GM12878 (cell line): ENCODE results near the gene SLC39A13. TPM values are rescaled to one million over a fixed set of nuclear protein-coding genes. Genes with fewer than 3 reads are reported as not detected.

Experiments
- ATAC-seq: fragments of 200-7000 bp; cut with Tn5 transposase; 3 replicates; pipeline ENCODE4 v1.9.1; 2020; ENCODE audit warnings: mild to moderate bottlenecking, moderate library complexity
- BruUV-seq: library from RNA; stranded (reverse); fragments of 400-500 nt; replicated peaks from 2 replicates; lab custom pipeline; 2021; lab: Mats Ljungman, UMichigan
- CTCF ChIA-PET: fragments of 300-600 bp; sonication (Branson Sonifier 250); formaldehyde crosslinking; extraction: SDS; loops from one replicate; lab custom pipeline; 2021; ENCODE audit warnings: inconsistent platforms; lab: Yijun Ruan, JAX
- POLR2A ChIA-PET: fragments of 350-600 bp; formaldehyde crosslinking; extraction: SDS; loops from one replicate; lab custom pipeline; 2021; ENCODE audit warnings: inconsistent platforms; lab: Charles Lee
- RAD21 ChIA-PET: fragments of 300-600 bp; sonication (Branson Sonifier 250); formaldehyde crosslinking; loops from one replicate; lab custom pipeline; 2023; ENCODE audit warnings: antibody characterized with exemption; ENCODE audit not compliant: unreplicated experiment; lab: Charles Lee
- SMC1A ChIA-PET: fragments of 300-600 bp; sonication (Branson Sonifier 250); formaldehyde crosslinking; loops from one replicate; lab custom pipeline; 2023; ENCODE audit not compliant: unreplicated experiment, uncharacterized antibody; lab: Charles Lee
- DNase-seq: peaks from one replicate; pipeline ENCODE4 v3.0.0-alpha.2; 2011; ENCODE audit warnings: low read depth, low spot score
- FAIRE-seq: peaks from 3 replicates; lab custom pipeline; 2011; peaks lifted over from hg19 to GRCh38; lab: Jason Lieb, UNC
- H2AFZ ChIP-seq: 2 replicates; pipeline ENCODE4 v1.6.0; 2011; ENCODE audit warnings: low read depth, low read length, control low read depth; ENCODE audit not compliant: control insufficient read depth
- H3K27ac ChIP-seq: 2 replicates; pipeline ENCODE4 v1.5.1; 2011; ENCODE audit warnings: control low read depth; ENCODE audit not compliant: control insufficient read depth, insufficient read depth
- H3K27me3 ChIP-seq, 2 experiments: replicated peaks in 1 of 2; 2 replicates each; pipeline versions ENCODE4 v1.6.0 to v1.6.1; 2011; ENCODE audit warnings: low read length in 1 of 2; ENCODE audit not compliant: control insufficient read depth in 2 of 2, insufficient read depth in 2 of 2
- H3K36me3 ChIP-seq, 2 experiments: 2 replicates each; pipeline ENCODE4 v1.5.1; 2011; ENCODE audit warnings: low read length in 1 of 2; ENCODE audit not compliant: control insufficient read depth in 2 of 2, insufficient read depth in 2 of 2
- H3K4me1 ChIP-seq: 2 replicates; pipeline ENCODE4 v1.6.1; 2011; ENCODE audit warnings: mild to moderate bottlenecking, low read length, moderate library complexity, mixed read lengths; ENCODE audit not compliant: control insufficient read depth, insufficient read depth
- H3K4me2 ChIP-seq: 2 replicates; pipeline ENCODE4 v1.6.0; 2011; ENCODE audit warnings: control low read depth; ENCODE audit not compliant: control insufficient read depth, insufficient read depth
- H3K4me3 ChIP-seq: fragments of 200-600 bp; sonication (generic); 2 replicates; pipeline ENCODE4 v1.5.1; 2016
- H3K79me2 ChIP-seq: 2 replicates; pipeline ENCODE4 v1.6.0; 2011; ENCODE audit warnings: low read length; ENCODE audit not compliant: control insufficient read depth, insufficient read depth
- H3K9ac ChIP-seq: 2 replicates; pipeline ENCODE4 v1.8.0; 2011; ENCODE audit warnings: low read length, control low read depth, mixed read lengths; ENCODE audit not compliant: control insufficient read depth, insufficient read depth
- H3K9me3 ChIP-seq: replicated peaks from 3 replicates; pipeline ENCODE4 v1.5.1; 2011; ENCODE audit warnings: mild to moderate bottlenecking, low read length; ENCODE audit not compliant: control insufficient read depth, insufficient read depth
- H4K20me1 ChIP-seq: 2 replicates; pipeline ENCODE4 v1.6.0; 2011; ENCODE audit not compliant: control insufficient read depth, insufficient read depth
- CHD1 ChIP-seq: IDR thresholded peaks from 2 replicates; pipeline ENCODE4 v1.6.1; 2012; ENCODE audit warnings: low read depth, low read length, improper control_type of control experiment
- EZH2 ChIP-seq: IDR thresholded peaks from 2 replicates; pipeline ENCODE4 v1.6.1; 2012; ENCODE audit warnings: low read depth, mild to moderate bottlenecking, control low read depth, inconsistent platforms, low read length, borderline replicate concordance; ENCODE audit not compliant: control insufficient read depth
- HDGF ChIP-seq: fragments of 450-650 bp; IDR thresholded peaks from 2 replicates; pipeline ENCODE4 v1.6.1; 2016; ENCODE audit warnings: antibody characterized with exemption
- PAX8 ChIP-seq: fragments of 450-650 bp; IDR thresholded peaks from 2 replicates; pipeline ENCODE4 v1.6.1; 2017; ENCODE audit warnings: mild to moderate bottlenecking, moderate library complexity
- SMC3 ChIP-seq: IDR thresholded peaks from 2 replicates; pipeline ENCODE4 v1.6.1; 2011; ENCODE audit warnings: low read length, improper control_type of control experiment, borderline replicate concordance
- SP1 ChIP-seq: IDR thresholded peaks from one replicate; pipeline ENCODE4 v1.6.1; 2011; ENCODE audit warnings: low read depth, low read length
- TAF1 ChIP-seq: IDR thresholded peaks from 2 replicates; pipeline ENCODE4 v1.6.1; 2011; ENCODE audit warnings: mild to moderate bottlenecking, low read depth, low read length, borderline replicate concordance
- ZNF384 ChIP-seq: IDR thresholded peaks from 2 replicates; pipeline ENCODE4 v1.6.1; 2012; ENCODE audit warnings: low read depth, mild to moderate bottlenecking, low read length, improper control_type of control experiment, borderline replicate concordance
- WGBS: methylation state at CpG from one replicate; pipeline ENCODE4 v1.1.6; 2016; ENCODE audit warnings: low lambda C conversion rate; ENCODE audit not compliant: insufficient replicate concordance, insufficient coverage; ENCODE audit errors: missing lambda C conversion rate; 5-methylcytosine and 5-hydroxymethylcytosine counted together
- in situ Hi-C: fragments of 300-500 bp; cut with MboI; formaldehyde crosslinking; loops from 9 replicates; pipeline ENCODE4 v1.14.3; 2018; ENCODE audit warnings: mixed read lengths
- intact Hi-C: fragments of 100-400 bp; cut with micrococcal nuclease; formaldehyde crosslinking; loops from one replicate; pipeline ENCODE4 v1.14.2; 2022; ENCODE audit not compliant: unreplicated experiment
- polyA plus RNA-seq, 11 experiments: library from polyadenylated mRNA; depleted of rRNA in 4 of 11; unstranded in 6 of 11; stranded (reverse) in 5 of 11; fragments of >200 nt; fragmentation: Nextera tagmentation in 4 of 11; fragmentation: Illumina TruSeq in 1 of 11; extraction: Ambion mirVana in 4 of 11; extraction: Trizol in 1 of 11; gene quantifications; 1 replicate in 1 of 11; 2 replicates in 10 of 11; pipeline versions ENCODE4 v1.2.1 to v1.2.3, GENCODE V29; 2011 to 2016; ENCODE audit warnings: inconsistent platforms in 2 of 11, missing spikeins in 2 of 11, low read depth in 1 of 11
- total RNA-seq, 4 experiments: library from RNA; depleted of rRNA in 3 of 4; stranded (reverse); fragments of >200 nt in 3 of 4; fragmentation: Illumina TruSeq in 1 of 4; extraction: Trizol in 1 of 4; gene quantifications; 2 replicates each; pipeline versions ENCODE4 v1.2.1 to v1.2.3, GENCODE V29; 2013 to 2021
- TF ChIP-seq, protein P1 (sequence below): IDR thresholded peaks from 2 replicates; pipeline ENCODE4 v1.6.1; 2011; ENCODE audit warnings: low read depth, low read length, improper control_type of control experiment, borderline replicate concordance
- TF ChIP-seq, protein P2 (sequence below): fragments of 450-650 bp; IDR thresholded peaks from 2 replicates; pipeline ENCODE4 v1.6.1; 2017; ENCODE audit warnings: mild to moderate bottlenecking, moderate library complexity
- TF ChIP-seq, protein P3 (sequence below): fragments of 450-650 bp; IDR thresholded peaks from 2 replicates; pipeline ENCODE4 v1.6.1; 2016; ENCODE audit warnings: mild to moderate bottlenecking
- TF ChIP-seq, protein P4 (sequence below): IDR thresholded peaks from 2 replicates; pipeline ENCODE4 v1.6.1; 2012; ENCODE audit warnings: mild to moderate bottlenecking, low read depth, low read length

The SLC39A13 gene
- total and polyA plus RNA-seq, 10 of the 15 experiments (the other 5 are each of a cell fraction or from before 2014, with no cell fraction given): 0.23 to 19.8 (median 6.3) TPM

DNA sequence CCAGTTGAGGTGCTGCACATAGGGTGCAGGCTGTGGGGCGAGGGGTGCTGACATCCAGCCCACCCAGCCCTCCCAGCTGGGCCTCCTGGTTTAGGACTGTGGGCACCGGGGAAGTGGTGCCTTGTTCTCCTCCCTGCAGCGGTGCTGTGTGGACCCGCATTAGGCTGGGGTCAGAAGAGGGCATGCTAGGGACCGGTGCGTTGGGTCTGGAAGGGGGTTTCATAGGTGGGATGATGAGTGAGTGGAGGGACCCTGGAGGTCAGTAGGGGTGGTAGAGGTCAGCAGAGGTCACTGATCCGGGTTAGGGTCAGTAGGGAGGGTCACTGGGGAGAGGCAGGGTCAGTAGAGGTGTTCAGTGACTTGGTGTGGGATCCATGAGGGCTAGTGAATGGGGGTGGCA, 49.2 kb upstream of the SLC39A13 start:
- BruUV-seq: no TSS peak
- RAD21 ChIA-PET: no interaction called here
- Histone ChIP-seq H2AFZ (no peak overlapping the region), H3K4me1 (no peaks in the 10 kb centered on the region), H3K79me2 (no peaks in the 10 kb centered on the region; the same call in 1 of the 2 replicates), H3K4me2 (no peak overlapping the region), H4K20me1 (no peaks in the 10 kb centered on the region), H3K27ac (no peak overlapping the region)
- intact Hi-C loops: no loop called here
- FAIRE-seq (no peak), DNase-seq (no peak)
- CTCF ChIA-PET: interaction anchor here (1.6 kb wide), 1 partner anchor 15 kb away, joined by 8 read pairs; no protein-coding TSS in a partner anchor
- POLR2A ChIA-PET: interaction anchor here (1.2 kb wide), 1 partner anchor 144 kb away, joined by 3 read pairs; the partner anchor contains the start of gene DDB2
- in situ Hi-C loops: no loop called here
- SMC1A ChIA-PET: no interaction called here
- TF ChIP-seq, protein P1, sequence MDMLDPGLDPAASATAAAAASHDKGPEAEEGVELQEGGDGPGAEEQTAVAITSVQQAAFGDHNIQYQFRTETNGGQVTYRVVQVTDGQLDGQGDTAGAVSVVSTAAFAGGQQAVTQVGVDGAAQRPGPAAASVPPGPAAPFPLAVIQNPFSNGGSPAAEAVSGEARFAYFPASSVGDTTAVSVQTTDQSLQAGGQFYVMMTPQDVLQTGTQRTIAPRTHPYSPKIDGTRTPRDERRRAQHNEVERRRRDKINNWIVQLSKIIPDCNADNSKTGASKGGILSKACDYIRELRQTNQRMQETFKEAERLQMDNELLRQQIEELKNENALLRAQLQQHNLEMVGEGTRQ: no peak
- TF ChIP-seq SMC3: no peak
- TF ChIP-seq, protein P2, sequence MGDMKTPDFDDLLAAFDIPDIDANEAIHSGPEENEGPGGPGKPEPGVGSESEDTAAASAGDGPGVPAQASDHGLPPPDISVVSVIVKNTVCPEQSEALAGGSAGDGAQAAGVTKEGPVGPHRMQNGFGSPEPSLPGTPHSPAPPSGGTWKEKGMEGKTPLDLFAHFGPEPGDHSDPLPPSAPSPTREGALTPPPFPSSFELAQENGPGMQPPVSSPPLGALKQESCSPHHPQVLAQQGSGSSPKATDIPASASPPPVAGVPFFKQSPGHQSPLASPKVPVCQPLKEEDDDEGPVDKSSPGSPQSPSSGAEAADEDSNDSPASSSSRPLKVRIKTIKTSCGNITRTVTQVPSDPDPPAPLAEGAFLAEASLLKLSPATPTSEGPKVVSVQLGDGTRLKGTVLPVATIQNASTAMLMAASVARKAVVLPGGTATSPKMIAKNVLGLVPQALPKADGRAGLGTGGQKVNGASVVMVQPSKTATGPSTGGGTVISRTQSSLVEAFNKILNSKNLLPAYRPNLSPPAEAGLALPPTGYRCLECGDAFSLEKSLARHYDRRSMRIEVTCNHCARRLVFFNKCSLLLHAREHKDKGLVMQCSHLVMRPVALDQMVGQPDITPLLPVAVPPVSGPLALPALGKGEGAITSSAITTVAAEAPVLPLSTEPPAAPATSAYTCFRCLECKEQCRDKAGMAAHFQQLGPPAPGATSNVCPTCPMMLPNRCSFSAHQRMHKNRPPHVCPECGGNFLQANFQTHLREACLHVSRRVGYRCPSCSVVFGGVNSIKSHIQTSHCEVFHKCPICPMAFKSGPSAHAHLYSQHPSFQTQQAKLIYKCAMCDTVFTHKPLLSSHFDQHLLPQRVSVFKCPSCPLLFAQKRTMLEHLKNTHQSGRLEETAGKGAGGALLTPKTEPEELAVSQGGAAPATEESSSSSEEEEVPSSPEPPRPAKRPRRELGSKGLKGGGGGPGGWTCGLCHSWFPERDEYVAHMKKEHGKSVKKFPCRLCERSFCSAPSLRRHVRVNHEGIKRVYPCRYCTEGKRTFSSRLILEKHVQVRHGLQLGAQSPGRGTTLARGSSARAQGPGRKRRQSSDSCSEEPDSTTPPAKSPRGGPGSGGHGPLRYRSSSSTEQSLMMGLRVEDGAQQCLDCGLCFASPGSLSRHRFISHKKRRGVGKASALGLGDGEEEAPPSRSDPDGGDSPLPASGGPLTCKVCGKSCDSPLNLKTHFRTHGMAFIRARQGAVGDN: no peak
- TF ChIP-seq PAX8: no peak
- TF ChIP-seq, protein P3, sequence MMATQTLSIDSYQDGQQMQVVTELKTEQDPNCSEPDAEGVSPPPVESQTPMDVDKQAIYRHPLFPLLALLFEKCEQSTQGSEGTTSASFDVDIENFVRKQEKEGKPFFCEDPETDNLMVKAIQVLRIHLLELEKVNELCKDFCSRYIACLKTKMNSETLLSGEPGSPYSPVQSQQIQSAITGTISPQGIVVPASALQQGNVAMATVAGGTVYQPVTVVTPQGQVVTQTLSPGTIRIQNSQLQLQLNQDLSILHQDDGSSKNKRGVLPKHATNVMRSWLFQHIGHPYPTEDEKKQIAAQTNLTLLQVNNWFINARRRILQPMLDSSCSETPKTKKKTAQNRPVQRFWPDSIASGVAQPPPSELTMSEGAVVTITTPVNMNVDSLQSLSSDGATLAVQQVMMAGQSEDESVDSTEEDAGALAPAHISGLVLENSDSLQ: no peak
- TF ChIP-seq, protein P4, sequence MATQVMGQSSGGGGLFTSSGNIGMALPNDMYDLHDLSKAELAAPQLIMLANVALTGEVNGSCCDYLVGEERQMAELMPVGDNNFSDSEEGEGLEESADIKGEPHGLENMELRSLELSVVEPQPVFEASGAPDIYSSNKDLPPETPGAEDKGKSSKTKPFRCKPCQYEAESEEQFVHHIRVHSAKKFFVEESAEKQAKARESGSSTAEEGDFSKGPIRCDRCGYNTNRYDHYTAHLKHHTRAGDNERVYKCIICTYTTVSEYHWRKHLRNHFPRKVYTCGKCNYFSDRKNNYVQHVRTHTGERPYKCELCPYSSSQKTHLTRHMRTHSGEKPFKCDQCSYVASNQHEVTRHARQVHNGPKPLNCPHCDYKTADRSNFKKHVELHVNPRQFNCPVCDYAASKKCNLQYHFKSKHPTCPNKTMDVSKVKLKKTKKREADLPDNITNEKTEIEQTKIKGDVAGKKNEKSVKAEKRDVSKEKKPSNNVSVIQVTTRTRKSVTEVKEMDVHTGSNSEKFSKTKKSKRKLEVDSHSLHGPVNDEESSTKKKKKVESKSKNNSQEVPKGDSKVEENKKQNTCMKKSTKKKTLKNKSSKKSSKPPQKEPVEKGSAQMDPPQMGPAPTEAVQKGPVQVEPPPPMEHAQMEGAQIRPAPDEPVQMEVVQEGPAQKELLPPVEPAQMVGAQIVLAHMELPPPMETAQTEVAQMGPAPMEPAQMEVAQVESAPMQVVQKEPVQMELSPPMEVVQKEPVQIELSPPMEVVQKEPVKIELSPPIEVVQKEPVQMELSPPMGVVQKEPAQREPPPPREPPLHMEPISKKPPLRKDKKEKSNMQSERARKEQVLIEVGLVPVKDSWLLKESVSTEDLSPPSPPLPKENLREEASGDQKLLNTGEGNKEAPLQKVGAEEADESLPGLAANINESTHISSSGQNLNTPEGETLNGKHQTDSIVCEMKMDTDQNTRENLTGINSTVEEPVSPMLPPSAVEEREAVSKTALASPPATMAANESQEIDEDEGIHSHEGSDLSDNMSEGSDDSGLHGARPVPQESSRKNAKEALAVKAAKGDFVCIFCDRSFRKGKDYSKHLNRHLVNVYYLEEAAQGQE: no peak
- no peak for TF ChIP-seq SP1
- no peak for TF ChIP-seq TAF1
- no peak for TF ChIP-seq ZNF384
- no peak for TF ChIP-seq EZH2
- TF ChIP-seq HDGF: no peak
- TF ChIP-seq CHD1: no peak
- TF ChIP-seq, all 136 proteins: peak for 0
- WGBS: 98% methylated on average over 6 of the region's 7 CpGs
- peaks cover 3% of the 10 kb centered on the region in 2 experiments; a peak in 3 of 4 replicates for H3K36me3 ChIP-seq
- no peaks in the 10 kb centered on the region for H3K27me3 ChIP-seq
- no peak overlapping the region for H3K9ac ChIP-seq
- H3K9me3 ChIP-seq: no peaks in the 10 kb centered on the region; the same call in 2 of the 3 replicates
- H3K4me3 ChIP-seq: no peak overlapping the region
- ATAC-seq: no peak
